ENCODE measurements around the gene IL18R1.

IL18R1 gene

DNA sequence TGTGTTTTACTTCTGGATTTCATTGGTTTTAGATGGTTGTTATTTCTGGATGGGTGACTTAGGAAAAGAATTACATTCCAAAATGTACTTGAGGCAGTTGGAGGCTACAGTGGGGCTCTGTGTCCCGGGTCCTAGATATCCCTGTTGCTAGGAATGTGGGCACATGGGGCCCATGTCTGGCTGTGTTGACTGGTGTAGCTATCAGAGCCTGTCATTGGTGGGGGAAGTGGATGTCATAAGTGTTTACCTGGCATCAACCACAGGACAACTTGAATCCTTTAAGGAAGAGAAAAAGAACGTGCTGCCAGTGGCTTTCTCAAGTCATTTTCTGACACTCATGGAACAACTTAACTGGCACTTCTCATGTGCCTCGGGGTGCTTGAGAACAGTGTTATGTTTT is 30.4 kb downstream of the IL18R1 start:
- no peak overlapping the region for H3K4me3 ChIP-seq (ENCODE audit: low read depth, low read length)
- TF ChIP-seq CTCF (conservative IDR thresholded peaks at IDR 0.05; ENCODE audit: low read depth, low read length): no peak
- DNase-seq (ENCODE audit: low read depth): no peak

DNA sequence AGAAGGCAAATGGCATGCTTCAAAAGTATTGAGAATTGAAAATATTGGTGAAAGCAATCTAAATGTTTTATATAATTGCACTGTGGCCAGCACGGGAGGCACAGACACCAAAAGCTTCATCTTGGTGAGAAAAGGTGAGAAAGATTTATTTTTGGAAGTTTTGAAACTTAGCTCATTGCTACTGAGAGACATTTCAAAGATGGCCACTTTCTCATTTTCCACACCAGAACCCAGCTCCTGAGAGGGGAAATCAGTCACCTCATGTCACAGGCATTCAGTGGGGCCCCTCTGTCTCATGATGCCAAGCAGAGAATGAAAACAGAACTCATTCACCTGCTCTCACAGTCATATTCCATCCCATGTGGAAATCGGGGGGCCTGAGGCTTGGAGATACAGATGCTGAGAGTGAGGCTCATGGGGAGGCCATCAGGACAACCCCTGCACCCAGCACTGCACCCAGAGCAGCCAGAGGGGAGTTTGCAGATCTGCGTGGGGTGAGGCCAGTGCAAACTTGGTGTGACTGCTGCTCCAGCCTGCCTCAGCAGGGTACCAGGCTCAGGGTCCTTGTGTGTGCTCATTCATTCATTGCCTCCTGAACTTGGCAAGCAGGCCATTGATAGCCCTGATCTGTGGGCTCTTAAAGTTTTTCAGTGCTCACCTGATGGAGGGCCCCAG is 31.4 kb downstream of the IL18R1 start:
- no peak overlapping the region for H3K4me3 ChIP-seq (ENCODE audit: low read depth, low read length)
- TF ChIP-seq CTCF (conservative IDR thresholded peaks at IDR 0.05; ENCODE audit: low read depth, low read length): no peak
- no peak for DNase-seq (ENCODE audit: low read depth)

DNA sequence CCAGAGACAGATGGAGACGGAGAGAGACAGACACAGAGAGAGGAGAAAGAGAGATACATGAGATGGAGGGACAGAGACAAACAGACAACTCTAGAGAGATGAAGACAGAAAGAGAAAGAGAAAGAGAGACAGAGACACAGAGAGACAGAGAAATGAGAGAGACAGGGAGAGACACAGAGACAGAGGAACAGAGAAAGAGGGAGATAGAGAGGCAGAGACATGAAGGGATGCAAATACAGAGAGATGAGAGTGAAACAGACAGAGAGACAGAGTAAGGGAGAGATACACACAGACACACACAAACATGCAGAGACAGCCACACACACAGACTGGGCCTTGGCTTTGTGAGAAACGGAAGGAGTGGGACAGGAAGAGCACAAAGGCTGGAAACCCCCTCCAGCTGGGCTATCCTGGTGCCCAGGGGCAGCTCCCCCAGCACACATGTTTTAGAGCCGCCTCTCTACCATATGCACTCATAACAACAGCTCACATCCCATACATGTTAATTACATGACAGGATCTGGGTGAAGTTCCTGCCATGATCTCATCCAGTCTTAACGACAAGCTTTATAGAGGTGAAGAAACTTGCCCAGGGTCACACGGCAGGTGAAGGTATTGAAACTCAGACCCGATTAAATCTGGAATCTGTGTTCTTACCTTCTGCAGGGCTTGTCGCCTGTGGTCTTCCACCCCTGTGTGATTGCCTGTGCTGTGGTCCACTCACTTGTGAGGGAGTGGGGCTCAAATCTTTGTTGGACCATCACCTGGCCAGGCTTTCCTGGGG is 32.4 kb downstream of the IL18R1 start:
- no peak for TF ChIP-seq CTCF (conservative IDR thresholded peaks at IDR 0.05; ENCODE audit: low read depth, low read length)
- DNase-seq (ENCODE audit: low read depth): no peak
- no peak overlapping the region for H3K4me3 ChIP-seq (ENCODE audit: low read depth, low read length)

- H3K4me3 ChIP-seq (ENCODE audit: low read depth, low read length): no peak overlapping the region
- DNase-seq (ENCODE audit: low read depth): no peak
- TF ChIP-seq CTCF (conservative IDR thresholded peaks at IDR 0.05; ENCODE audit: low read depth, low read length): no peak
Observed at GRCh38 chr2:102391565-102391964, 36.0 kb downstream of the IL18R1 start.

- H3K4me3 ChIP-seq (ENCODE audit: low read depth, low read length): no peak overlapping the region
- TF ChIP-seq CTCF (conservative IDR thresholded peaks at IDR 0.05; ENCODE audit: low read depth, low read length): no peak
Observed at GRCh38 chr2:102392096-102392495, 36.5 kb downstream of the IL18R1 start.

GRCh38 chr2:102392942-102393341 is 37.3 kb downstream of the IL18R1 start:
- no peak for DNase-seq (ENCODE audit: low read depth)
- no peak for TF ChIP-seq CTCF (conservative IDR thresholded peaks at IDR 0.05; ENCODE audit: low read depth, low read length)
- H3K4me3 ChIP-seq (ENCODE audit: low read depth, low read length): no peak overlapping the region

More at GRCh38 chr2:102392096-102392495, 36.5 kb downstream of the IL18R1 start:
- DNase-seq (ENCODE audit: low read depth): no peak
